Measurements from ENCODE around the gene MYOM1.

The MYOM1 gene

GRCh38 chr18:3186678-3187658, 32.8 kb downstream of the MYOM1 start:
- DNase-seq (ENCODE audit: low read depth, low spot score): no peak

GRCh38 chr18:3184275-3184963, 35.3 kb downstream of the MYOM1 start:
- DNase-seq (ENCODE audit: low read depth, low spot score): no peak

GRCh38 chr18:3183103-3183717, 36.6 kb downstream of the MYOM1 start:
- no peak for DNase-seq (ENCODE audit: low read depth, low spot score)

- DNase-seq (ENCODE audit: low read depth, low spot score): no peak
These were observed 39.4 kb downstream of the MYOM1 start for GRCh38 chr18:3180325-3180724.

DNA sequence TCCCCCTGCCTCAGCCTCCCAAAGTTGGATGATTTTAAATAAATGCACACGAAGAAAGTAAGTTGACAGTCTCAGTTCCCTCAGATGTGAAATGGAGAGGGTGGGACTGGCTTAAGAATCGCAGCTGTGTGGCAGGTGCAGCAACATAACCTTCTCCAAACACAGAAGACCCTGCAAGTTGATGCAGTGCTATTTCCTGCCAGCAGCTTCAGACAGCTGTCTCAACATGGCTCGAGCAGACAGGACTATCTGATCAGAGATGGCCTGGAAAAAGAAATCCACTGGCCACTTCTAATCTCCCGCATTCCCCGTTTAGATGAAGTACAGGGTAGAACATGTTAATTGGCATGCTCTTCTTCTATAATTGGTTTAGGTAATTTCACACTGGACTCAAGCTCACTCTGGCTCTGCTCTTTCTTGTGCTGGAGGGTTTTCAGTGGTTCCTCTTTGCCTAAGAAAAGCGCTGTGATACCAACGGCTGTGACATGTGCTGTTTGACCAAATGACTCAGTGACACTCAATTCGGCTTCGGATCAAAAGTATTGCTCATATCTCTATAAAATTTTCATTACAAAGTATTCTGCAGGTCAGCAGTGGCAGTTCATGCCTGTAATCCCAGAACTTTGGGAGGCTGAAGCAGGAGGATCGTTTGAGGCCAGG, 40.2 kb downstream of the MYOM1 start:
- no peak for DNase-seq (ENCODE audit: low read depth, low spot score)

- no peak for DNase-seq (ENCODE audit: low read depth, low spot score)
These were observed 41.7 kb downstream of the MYOM1 start for GRCh38 chr18:3177902-3178687.

DNA sequence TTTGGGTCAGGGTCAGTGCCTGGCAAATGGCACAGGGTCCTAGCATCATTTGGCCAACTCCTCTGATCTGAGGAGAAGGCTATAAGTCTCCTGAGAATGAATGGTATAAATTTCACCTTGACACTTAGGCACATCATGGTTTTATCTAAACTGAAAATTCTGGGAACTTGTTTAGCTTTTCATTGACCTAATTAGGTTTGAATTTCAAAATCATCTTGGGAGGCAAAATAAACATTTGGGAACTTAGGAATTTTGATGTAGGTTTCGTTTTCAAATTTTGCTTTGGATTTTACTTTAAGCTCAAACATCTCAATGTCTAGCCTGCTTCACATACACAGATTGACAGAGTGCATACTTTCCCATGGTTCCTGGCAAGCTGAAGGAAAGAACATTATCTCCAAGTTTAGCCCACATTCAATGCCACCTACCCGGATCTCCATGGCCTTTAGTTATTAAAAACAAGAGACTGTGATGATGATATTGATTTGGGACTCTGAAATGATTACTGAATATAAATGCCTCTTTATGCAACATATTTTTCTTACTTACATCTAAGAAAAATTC, 44.5 kb downstream of the MYOM1 start:
- no peak for DNase-seq (ENCODE audit: low read depth, low spot score)

DNA sequence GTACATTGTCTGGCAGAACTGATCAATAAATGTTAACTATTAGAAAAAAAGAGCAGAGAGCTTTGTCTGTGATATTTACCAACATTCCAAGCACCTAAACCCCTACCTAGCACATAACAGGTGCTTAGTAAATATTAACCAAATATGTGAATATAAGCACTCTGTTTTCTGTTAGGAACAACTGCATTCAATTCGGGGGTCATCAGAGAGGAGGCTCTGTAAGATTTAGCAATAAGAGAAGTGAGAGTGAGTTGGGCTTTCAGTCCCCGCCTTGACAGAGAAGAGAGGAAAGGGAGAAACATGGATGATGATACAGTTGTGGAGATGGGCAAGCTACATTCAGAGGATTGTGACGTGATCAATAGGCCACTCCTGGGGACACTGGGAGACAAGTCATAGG, 47.7 kb downstream of the MYOM1 start:
- no peak for DNase-seq (ENCODE audit: low read depth, low spot score)

- DNase-seq (ENCODE audit: low read depth, low spot score): no peak
These were observed 48.1 kb downstream of the MYOM1 start for GRCh38 chr18:3171631-3172030.

DNA sequence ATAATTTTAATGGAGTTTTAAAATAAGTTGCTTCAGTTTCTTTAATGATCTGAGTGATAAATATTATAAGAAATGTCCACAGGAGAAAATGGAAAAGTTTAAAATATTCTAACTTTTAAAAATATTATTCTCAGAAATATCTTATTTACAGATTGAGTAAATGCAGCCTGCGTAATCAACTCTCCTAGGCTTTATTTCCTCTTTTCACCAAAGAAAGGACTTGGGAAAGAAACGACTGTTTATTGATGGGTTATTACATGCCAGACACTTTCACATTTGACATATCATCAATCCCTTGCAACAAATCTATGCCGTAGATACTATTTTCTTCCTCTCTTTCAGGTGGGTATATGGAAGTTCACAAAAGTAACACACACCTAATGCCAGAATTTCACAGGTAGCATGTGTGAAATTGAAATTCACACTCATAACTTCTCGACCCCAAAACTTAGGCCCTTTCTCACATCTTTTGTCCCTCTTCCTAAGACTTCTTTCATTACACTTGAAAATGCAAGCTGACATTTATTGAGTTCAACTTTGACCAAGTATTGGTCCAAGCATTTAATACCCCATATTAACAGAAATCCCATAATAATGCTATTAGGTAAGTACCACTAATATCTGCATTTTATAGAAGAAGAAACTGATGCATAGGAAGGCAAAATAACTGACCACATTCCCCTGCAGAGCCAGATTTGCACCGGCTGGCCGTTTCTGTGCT, 49.2 kb downstream of the MYOM1 start:
- no peak for DNase-seq (ENCODE audit: low read depth, low spot score)

DNA sequence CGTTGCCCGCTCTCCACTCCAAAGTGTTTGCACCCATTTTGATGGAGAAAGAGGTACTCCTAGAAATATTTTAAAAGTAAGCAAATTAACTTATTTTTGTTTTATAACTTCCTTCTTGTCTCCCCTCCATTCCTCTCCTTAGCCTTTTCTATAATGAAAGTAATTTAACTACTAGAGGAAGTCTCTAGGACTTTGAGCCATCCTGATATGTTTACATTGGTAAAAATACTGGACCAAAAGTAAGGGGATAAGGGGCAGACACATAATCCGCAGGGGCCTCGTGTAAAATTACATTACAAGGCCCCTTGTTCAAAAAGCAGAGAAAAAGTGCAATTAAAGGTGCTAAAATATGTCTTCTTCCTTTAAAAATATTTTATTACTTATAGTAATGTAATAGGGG, 55.4 kb downstream of the MYOM1 start:
- no peak for DNase-seq (ENCODE audit: low read depth, low spot score)

DNA sequence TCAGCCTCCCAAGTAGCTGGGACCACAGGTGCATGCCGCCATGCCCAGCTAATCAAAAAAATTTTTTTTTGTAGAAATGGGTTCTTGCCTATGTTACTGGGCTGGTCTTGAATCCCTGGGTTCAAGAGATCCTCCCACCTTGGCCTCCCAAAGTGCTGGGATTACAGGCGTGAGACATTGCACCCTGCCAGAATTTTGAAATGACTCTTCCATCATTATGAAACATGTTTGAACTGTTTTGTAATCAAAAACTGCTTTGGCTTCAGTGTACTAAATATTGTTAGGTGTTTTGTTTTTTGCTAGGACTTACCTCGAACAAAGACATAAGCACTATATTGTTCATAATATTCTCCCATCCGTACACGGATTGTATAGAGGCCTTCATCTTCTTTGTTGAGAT, 55.8 kb downstream of the MYOM1 start:
- DNase-seq (ENCODE audit: low read depth, low spot score): no peak

GRCh38 chr18:3162181-3162580, 57.6 kb downstream of the MYOM1 start:
- no peak for DNase-seq (ENCODE audit: low read depth, low spot score)

DNA sequence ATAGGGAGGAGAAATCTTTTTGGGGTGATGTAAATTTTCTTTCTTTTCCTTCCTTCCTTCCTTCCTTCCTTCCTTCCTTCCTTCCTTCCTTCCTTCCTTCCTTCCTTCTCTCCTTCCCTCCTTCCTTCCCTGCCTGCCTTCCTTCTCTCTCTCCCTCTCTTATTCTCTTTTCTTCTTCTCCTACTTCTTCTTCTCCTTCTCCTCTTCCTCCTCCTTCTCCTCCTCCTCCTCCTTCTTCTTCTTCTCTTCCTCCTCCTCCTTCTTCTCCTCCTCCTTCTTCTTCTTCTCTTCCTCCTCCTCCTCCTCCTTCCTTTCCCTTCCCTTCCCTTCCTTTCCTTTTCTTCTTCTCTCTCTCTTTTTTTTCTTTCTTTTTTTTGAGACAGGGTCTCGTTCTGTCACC, 59.9 kb downstream of the MYOM1 start:
- no peak for DNase-seq (ENCODE audit: low read depth, low spot score)

GRCh38 chr18:3157606-3158005, 62.2 kb downstream of the MYOM1 start:
- no peak for DNase-seq (ENCODE audit: low read depth, low spot score)

DNA sequence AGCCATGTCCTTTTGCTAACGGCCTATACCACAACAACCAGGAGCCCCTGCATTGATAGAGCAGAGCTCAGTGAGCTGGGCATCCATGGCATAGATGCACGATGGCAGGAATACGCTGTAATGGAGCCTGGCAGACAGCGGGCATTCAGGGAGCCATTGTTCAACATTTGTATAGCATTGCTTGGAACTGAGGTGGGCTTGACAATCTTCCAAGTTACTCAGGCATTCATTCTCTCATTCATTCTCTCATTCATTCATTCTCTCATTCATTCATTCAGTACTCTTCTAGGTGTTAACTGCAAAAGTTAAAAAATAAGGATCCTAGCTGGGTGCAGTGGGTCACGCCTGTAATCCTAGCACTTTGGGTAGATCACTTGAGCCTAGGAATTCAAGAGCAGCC, 62.7 kb downstream of the MYOM1 start:
- no peak for DNase-seq (ENCODE audit: low read depth, low spot score)

DNA sequence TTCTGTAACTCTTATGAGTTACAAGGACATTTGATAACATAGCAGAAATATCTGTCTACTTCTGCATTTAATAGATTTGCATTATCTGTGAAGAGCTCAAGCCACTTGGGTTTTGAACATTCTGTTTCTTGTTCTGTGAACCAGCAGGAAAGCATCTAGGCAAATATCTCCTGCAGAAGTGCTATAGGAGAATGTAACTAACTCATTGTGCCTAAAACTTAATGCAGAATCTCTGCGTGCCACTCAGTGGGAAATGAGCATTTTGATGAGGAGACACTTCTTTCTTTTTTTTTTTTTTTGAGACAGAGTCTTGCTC, 63.5 kb downstream of the MYOM1 start:
- DNase-seq (ENCODE audit: low read depth, low spot score): no peak

- DNase-seq (ENCODE audit: low read depth, low spot score): no peak
These were observed 65.6 kb downstream of the MYOM1 start for GRCh38 chr18:3154214-3154613.

DNA sequence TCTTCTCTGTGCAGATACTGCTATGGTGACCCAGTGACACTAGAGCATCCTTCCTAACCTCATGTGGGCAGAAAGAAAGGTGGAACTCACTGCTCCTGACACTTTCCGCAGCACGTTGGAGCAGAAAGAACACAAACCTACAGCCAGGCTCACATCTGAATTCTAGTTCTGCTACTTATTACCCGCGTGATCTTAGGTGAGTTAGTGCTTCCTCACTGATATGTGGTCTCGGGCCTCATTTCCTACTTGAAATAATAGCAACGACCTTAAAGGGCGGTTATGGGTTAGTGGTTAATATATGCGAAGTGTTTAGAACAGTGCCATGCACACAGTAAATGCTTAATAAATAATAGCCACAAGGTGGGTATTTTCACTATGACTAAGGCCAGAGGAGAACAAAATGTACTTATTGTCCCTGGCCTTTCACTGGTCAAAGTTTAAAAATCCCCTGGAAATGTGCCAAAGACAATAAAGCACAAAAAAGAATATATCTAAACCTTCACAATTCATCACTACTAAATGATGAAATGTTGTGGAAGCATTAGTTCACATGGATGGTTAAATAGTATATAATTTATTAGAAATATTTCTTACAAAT, 66.6 kb downstream of the MYOM1 start:
- no peak for DNase-seq (ENCODE audit: low read depth, low spot score)

GRCh38 chr18:3152294-3152693, 67.5 kb downstream of the MYOM1 start:
- DNase-seq (ENCODE audit: low read depth, low spot score): no peak
